GM12892 (cell line): Measurements from ENCODE around the gene VSIR.

ENCODE experiments used
- POLR2A ChIP-seq: IDR thresholded peaks from 2 replicates; pipeline ENCODE4 v1.6.1; 2011; ENCODE audit warnings: low read depth, low read length, control low read depth
- POLR2AphosphoS5 ChIP-seq: IDR thresholded peaks from 2 replicates; pipeline ENCODE4 v1.6.1; 2011; ENCODE audit warnings: low read depth, low read length, control low read depth
- TAF1 ChIP-seq: IDR thresholded peaks from 2 replicates; pipeline ENCODE4 v1.6.1; 2011; ENCODE audit warnings: low read depth, mild to moderate bottlenecking, control low read depth, low read length, borderline replicate concordance

DNA sequence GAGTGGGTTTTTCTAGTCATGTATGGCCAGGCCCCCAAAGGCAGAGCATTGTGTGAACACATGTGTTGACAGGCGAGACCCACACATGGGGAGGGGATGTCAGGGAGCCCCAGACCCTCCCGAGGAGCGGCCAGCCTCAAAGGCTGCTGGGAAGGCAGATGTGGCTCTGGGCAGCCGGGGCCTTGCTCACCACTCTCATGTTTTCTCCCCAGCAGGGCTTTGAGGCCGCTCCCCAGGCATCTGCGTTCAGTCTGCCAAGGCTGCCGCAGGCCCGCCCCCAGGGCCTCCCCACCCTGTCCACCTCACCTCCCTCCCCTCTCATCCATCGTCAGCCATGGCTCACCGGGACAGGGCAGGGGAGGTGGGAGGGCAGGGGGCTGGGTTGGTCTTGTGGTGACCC lies 16.6 kb upstream of the VSIR start:
- no peak for TF ChIP-seq POLR2A
- no peak for TF ChIP-seq TAF1
- no peak for TF ChIP-seq POLR2AphosphoS5
